GM20000 (cell line): ENCODE measurements around the gene TOLLIP.
A peak's percentile ranks its signal among the peaks of the same experiment; 100 is the strongest.

Experiments
- DNase-seq: peaks from one replicate; pipeline ENCODE4 v3.0.0; 2012; ENCODE audit warnings: low spot score
- TF ChIP-seq, protein P1 (sequence below): IDR thresholded peaks from 2 replicates; pipeline ENCODE4 v1.5.1; 2012; ENCODE audit warnings: mild to moderate bottlenecking, control low read depth; ENCODE audit errors: extremely low read depth, missing control alignments

Gene TOLLIP

DNA sequence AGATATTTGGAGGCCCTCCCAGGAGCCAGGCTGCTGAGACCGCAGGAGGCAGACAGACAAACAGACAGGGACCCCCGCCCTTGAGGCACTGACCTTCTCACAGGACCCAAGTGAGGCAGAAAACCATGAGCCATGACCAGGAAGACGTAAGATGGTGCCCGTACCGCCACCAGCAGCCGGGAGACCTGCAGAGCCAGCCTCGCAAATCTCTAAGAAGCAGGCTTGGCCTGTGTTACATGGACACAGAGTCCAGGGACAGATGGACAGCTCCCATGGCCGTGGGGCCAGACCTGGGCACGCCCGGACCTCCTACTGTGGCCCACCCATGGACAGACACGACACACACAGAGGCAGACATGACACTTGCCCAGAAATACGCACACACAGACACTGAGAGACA is 30.7 kb upstream of the TOLLIP start:
- DNase-seq: no peak
- TF ChIP-seq, protein P1, sequence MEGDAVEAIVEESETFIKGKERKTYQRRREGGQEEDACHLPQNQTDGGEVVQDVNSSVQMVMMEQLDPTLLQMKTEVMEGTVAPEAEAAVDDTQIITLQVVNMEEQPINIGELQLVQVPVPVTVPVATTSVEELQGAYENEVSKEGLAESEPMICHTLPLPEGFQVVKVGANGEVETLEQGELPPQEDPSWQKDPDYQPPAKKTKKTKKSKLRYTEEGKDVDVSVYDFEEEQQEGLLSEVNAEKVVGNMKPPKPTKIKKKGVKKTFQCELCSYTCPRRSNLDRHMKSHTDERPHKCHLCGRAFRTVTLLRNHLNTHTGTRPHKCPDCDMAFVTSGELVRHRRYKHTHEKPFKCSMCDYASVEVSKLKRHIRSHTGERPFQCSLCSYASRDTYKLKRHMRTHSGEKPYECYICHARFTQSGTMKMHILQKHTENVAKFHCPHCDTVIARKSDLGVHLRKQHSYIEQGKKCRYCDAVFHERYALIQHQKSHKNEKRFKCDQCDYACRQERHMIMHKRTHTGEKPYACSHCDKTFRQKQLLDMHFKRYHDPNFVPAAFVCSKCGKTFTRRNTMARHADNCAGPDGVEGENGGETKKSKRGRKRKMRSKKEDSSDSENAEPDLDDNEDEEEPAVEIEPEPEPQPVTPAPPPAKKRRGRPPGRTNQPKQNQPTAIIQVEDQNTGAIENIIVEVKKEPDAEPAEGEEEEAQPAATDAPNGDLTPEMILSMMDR: no peak

DNA sequence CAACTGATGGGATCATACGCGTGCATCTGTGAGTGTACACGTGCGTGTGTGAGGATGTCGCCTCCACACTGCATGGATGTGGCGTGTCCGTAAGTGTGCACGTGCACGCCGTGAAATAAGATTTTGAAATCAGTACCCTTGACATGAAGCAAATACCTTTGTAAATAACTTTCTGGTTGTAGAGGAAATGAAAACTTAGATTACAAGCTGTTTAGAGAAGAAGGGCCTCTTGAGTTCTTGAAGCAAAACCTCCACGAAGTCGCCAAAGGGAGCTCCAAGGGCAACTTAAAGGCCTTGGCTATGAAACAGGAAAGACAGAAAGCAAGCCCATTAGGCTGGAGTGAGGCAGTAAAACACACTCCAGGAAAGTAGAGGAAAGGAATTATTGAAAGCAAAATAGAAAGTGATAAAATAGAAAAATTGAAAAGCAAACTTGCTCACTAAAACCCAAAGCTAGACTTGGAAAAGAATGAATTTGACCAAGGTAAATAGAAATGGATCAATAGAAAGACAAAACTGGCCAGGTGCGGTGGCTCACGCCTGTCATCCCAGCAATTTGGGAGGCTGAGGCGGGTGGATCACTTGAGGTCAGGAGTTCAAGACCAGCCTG is 29.7 kb upstream of the TOLLIP start:
- TF ChIP-seq, protein P1: no peak
- no peak for DNase-seq

DNA sequence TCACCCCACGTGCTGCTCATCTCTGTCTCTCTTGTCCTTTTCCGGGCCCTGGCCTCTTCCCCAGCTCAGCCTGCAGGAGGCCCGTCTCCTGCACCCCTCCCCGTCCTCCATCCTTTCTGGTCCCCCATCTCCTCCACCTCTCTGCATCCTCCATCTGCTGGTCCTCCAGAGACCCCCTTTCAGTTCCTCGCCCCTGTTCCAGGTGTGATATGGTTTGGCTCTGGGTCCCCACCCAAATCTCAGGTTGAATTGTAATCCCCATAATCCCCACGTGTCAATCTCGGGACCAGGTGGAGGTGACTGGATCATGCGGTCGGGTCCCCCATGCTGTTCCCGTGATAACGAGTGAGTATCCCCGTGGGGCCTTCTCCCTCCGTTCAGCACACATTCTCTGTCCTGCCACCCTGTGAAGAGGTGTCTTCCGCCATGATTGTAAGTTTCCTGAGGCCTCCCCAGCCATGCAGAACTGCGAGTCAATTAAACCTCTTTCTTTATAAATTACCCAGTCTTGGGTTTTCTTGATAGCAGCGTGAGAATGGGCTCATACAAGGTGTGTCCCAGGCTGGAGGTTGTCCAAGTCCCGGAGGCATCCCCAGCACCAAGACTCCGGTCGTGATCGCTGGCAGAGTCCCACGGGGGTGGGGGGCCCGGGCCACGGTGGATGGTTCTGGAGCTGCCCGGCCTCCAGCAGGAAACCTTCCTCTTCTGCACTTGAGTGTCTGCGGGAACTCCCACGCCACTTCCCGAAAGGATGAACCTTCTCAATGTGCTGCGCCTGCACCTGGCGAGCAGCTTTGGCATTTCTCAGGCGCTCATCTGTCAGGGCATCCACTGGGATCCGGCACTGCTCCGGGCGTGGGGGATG is 29.0 kb upstream of the TOLLIP start:
- no peak for DNase-seq
- TF ChIP-seq, protein P1: no peak

DNA sequence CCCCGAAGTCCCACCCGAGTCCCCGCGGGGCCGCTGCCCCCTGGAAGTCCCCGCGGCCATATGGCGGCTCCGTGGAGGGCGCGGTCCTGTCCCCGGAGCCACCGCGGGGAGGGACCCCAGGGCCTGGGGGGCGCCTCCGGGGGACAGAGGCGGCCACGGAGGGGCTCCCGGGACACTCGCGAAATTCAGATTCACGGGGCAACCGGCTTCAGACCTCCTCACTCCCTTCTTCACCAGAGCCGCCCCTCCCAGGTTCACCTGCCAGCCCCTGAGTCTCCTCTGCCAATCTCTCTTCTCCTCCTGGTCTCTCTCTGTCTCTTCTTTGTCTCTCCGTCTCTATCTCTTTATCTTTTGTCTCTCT is 28.2 kb upstream of the TOLLIP start:
- no peak for DNase-seq
- TF ChIP-seq, protein P1: no peak

DNA sequence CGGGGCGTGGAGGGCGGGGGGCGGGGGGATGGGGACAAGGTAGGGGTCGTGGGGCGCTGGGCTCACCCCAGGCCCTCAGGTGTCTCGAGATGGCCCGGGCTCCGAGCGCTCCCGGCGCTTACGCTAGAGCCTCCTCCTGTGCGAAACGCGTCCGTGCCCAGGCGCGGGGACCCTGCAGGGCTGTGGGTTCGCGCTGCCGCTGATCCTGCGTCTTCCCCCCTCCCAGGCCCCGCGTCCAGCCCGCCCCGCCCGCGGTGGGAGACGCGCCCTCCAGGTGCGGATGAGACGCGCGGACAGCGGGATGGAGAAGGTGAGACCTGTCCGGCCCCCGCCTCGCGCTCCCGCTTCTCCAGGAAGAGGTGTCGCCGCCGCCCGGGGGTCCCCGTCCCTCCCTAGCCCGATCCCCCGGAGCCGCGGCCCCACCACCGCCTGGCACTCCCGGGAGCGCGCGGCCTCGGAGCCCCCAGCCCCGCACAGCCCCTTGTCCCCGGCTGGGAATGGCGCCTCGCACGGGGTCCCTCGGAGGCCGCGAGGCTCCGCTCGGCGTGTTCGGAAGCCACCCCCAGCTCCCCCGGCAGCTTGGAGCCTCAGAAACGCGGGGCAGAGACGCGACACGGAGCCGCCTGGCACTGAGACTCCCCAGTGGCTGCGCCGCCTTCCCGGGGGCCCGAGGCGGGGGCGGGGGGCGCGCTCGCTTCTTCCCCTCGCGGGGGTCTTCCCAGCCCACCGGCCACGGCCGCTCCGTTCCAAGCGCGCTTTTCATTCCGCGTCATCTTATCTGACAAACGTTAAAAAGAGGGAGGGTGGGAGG is 27.6 kb upstream of the TOLLIP start:
- DNase-seq: peak; percentile 68
- TF ChIP-seq, protein P1: no peak

DNA sequence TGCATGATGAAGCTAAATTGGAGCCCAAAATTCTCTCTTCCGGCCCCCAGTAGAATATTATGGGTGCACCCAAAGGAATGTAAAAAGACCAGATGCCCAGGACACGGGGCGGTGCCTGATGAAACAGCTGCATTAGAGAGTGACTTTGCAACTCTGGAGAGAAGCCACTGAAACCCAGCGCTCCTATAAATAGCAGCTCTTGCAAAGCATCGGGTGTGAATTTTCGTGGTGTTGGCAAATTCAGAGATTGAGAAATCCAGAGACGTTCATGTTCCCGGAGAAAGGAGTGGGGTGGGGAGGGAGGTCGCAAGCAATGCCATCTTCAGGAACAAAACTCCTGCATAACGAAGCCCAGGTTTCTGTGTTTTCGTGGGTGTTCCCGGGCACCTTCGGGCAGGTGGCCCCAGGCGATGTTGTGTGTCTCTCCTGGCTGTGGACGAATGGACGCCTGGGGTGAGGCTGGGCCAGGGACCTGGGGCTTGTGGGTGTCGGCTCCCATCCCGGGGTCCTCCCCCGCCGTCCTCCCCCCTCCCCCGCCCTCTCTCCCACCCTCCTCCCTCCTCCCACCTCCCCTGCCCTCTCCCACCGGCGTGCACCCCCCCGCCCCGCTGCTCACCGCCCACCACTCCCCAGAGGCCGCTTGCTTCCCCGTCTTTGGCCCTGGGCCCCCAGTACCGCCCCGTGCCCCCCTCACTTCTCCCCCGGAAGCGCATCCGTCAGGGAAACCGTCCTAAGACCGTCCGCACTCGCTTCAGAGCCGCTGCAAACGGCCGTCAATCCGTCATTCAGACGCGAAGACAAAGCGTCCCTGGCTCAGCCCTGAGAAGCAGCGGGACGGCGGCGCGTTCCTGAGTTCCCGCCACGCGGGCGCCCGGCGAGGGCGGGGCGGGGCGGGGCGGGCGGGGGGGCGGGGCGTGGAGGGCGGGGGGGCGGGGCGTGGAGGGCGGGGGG is 26.7 kb upstream of the TOLLIP start:
- DNase-seq: peak; percentile 74
- TF ChIP-seq, protein P1: no peak
